GM21529 (cell line): ENCODE data around the gene PRKCA.
"Not testable (repeated sequence)": the region's sequence is repeated elsewhere in the genome, so short reads cannot be mapped to it uniquely, and the experiment has no call there.

Experiments
- ATAC-seq: cut with Tn5 transposase; IDR thresholded peaks from one replicate; pipeline ENCODE4 v1.9.1; 2021; ENCODE audit not compliant: unreplicated experiment

PRKCA gene

GRCh38 chr17:66593116-66593515 lies 290.7 kb downstream of the PRKCA start:
- ATAC-seq, result no peak

GRCh38 chr17:66595893-66596292 lies 293.5 kb downstream of the PRKCA start:
- no peak for ATAC-seq

GRCh38 chr17:66602659-66603384 lies 300.4 kb downstream of the PRKCA start:
- no peak for ATAC-seq

GRCh38 chr17:66604376-66604775 lies 302.0 kb downstream of the PRKCA start:
- no peak for ATAC-seq

GRCh38 chr17:66605541-66605940 lies 303.1 kb downstream of the PRKCA start:
- ATAC-seq, result no peak

GRCh38 chr17:66610361-66611133 lies 308.1 kb downstream of the PRKCA start:
- ATAC-seq, result no peak

GRCh38 chr17:66611397-66611796 lies 309.0 kb downstream of the PRKCA start:
- no peak for ATAC-seq

GRCh38 chr17:66612993-66613392 lies 310.6 kb downstream of the PRKCA start:
- ATAC-seq, result no peak

GRCh38 chr17:66614469-66614868 lies 312.1 kb downstream of the PRKCA start:
- ATAC-seq, result no peak

- no peak for ATAC-seq
These were observed 316.8 kb downstream of the PRKCA start for GRCh38 chr17:66619206-66619605.

- ATAC-seq, result no peak
These were observed 318.1 kb downstream of the PRKCA start for GRCh38 chr17:66620528-66620927.

GRCh38 chr17:66624630-66625029 lies 322.2 kb downstream of the PRKCA start:
- not testable (repeated sequence) for ATAC-seq

GRCh38 chr17:66625311-66625767 lies 322.9 kb downstream of the PRKCA start:
- ATAC-seq, result no peak

GRCh38 chr17:66627985-66628384 lies 325.6 kb downstream of the PRKCA start:
- ATAC-seq, result no peak

- no peak for ATAC-seq
These were observed 327.3 kb downstream of the PRKCA start for GRCh38 chr17:66629762-66630161.

GRCh38 chr17:66630379-66630778 lies 328.0 kb downstream of the PRKCA start:
- ATAC-seq, result no peak

- no peak for ATAC-seq
These were observed 328.5 kb downstream of the PRKCA start for GRCh38 chr17:66630828-66631472.

- ATAC-seq, result no peak
These were observed 330.3 kb downstream of the PRKCA start for GRCh38 chr17:66632731-66633130.

- ATAC-seq, result no peak
These were observed 331.0 kb downstream of the PRKCA start for GRCh38 chr17:66633317-66633965.

GRCh38 chr17:66634193-66634592 lies 331.8 kb downstream of the PRKCA start:
- ATAC-seq, result no peak

- ATAC-seq, result no peak
These were observed 333.1 kb downstream of the PRKCA start for GRCh38 chr17:66635386-66636045.
